ENCODE measurements around the gene ABCD4.

DNA sequence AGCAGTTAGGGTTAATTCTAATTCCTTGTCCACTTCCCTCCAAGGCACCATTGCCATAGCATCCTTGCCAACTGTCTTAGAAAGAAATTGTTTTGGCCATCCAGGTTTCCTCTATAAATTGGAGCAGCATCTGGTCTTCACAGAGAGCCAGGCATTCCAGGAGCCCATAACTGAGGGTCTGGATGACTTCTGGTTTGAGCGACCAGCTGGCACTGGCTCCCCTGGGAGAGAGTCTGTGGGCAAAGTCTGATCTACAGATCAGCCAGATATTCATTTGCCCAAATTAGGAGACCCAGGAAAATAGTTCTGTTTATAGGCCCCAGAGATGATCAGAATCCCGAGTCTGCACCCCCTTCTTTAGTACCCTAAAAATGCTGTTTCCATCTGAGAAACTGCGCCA is 47.5 kb downstream of the ABCD4 start:
- TF ChIP-seq, protein P1, sequence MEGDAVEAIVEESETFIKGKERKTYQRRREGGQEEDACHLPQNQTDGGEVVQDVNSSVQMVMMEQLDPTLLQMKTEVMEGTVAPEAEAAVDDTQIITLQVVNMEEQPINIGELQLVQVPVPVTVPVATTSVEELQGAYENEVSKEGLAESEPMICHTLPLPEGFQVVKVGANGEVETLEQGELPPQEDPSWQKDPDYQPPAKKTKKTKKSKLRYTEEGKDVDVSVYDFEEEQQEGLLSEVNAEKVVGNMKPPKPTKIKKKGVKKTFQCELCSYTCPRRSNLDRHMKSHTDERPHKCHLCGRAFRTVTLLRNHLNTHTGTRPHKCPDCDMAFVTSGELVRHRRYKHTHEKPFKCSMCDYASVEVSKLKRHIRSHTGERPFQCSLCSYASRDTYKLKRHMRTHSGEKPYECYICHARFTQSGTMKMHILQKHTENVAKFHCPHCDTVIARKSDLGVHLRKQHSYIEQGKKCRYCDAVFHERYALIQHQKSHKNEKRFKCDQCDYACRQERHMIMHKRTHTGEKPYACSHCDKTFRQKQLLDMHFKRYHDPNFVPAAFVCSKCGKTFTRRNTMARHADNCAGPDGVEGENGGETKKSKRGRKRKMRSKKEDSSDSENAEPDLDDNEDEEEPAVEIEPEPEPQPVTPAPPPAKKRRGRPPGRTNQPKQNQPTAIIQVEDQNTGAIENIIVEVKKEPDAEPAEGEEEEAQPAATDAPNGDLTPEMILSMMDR (IDR thresholded peaks at IDR 0.05 in 2 of 3, conservative IDR thresholded peaks at IDR 0.05 in 1 of 3; ENCODE audit: borderline replicate concordance in 1 of 3, insufficient read depth in 1 of 3, low read depth in 2 of 3, low read length in 2 of 3), result no peak
- TF ChIP-seq ATF3 (IDR thresholded peaks at IDR 0.05) (no peak), SRF (IDR thresholded peaks at IDR 0.05; ENCODE audit: low read depth) (no peak), EZH2 (IDR thresholded peaks at IDR 0.05) (no peak), SIN3A (IDR thresholded peaks at IDR 0.05; ENCODE audit: low read depth) (no peak), RAD21 (IDR thresholded peaks at IDR 0.05; ENCODE audit: low read depth) (no peak), FOSL1 (IDR thresholded peaks at IDR 0.05; ENCODE audit: low read depth) (no peak), TCF7L2 (IDR thresholded peaks at IDR 0.05; ENCODE audit: borderline replicate concordance, extremely low read depth, insufficient read depth, insufficient read length) (no peak), POLR2A (IDR thresholded peaks at IDR 0.05; ENCODE audit: borderline replicate concordance, extremely low read depth, insufficient read depth, insufficient read length) (no peak), REST (IDR thresholded peaks at IDR 0.05; ENCODE audit: low read depth) (no peak), YY1 (IDR thresholded peaks at IDR 0.05; ENCODE audit: extremely low read depth, insufficient replicate concordance, low read depth, low read length) (no peak)
- TF ChIP-seq, protein P2, sequence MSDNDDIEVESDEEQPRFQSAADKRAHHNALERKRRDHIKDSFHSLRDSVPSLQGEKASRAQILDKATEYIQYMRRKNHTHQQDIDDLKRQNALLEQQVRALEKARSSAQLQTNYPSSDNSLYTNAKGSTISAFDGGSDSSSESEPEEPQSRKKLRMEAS (IDR thresholded peaks at IDR 0.05), result no peak
